Heart right ventricle (tissue), 16 donors: Measurements from ENCODE around the gene TULP1. TPM values are rescaled to one million over a fixed set of nuclear protein-coding genes. Genes with fewer than 3 reads are reported as not detected.

Experiments
- ATAC-seq, 8 donors: fragments of 200-7000 bp; cut with Tn5 transposase; one replicate each; pipeline ENCODE4 v1.9.1; 2020; ENCODE audit warnings: mild to moderate bottlenecking in 8 of 8, moderate library complexity in 8 of 8, moderate number of reproducible peaks in 1 of 8
- DNase-seq, 2 donors: peaks; one replicate each; pipeline ENCODE4 v3.0.0-alpha.2; 2020
- H3K27ac ChIP-seq, 10 donors: fragments of 200-600 bp; sonication (generic) in 2 of 10; one replicate each; pipeline versions ENCODE4 v1.5.0 to v1.8.0; 2020 to 2022; ENCODE audit warnings: mild to moderate bottlenecking in 3 of 10
- H3K27me3 ChIP-seq, 7 donors: fragments of 200-600 bp; one replicate each; pipeline ENCODE4 v1.8.0; 2021 to 2022; ENCODE audit warnings: mild to moderate bottlenecking in 2 of 7
- H3K36me3 ChIP-seq, 9 donors: fragments of 200-600 bp; sonication (generic) in 1 of 9; one replicate each; pipeline versions ENCODE4 v1.5.0 to v1.8.0; 2020 to 2022; ENCODE audit warnings: mild to moderate bottlenecking in 2 of 9
- H3K4me1 ChIP-seq, 9 donors: fragments of 200-600 bp; sonication (generic) in 1 of 9; one replicate each; pipeline versions ENCODE4 v1.5.0 to v1.8.0; 2020 to 2022; ENCODE audit warnings: mild to moderate bottlenecking in 4 of 9
- H3K4me3 ChIP-seq, 10 donors: fragments of 200-600 bp; sonication (generic) in 2 of 10; one replicate each; pipeline versions ENCODE4 v1.5.0 to v1.8.0; 2020 to 2022; ENCODE audit warnings: mild to moderate bottlenecking in 7 of 10, moderate library complexity in 2 of 10
- H3K9me3 ChIP-seq, 11 donors: fragments of 200-600 bp in 10 of 11; sonication (generic) in 2 of 11; one replicate each; pipeline versions ENCODE4 v1.5.0 to v1.8.0; 2013 to 2022; ENCODE audit warnings: mild to moderate bottlenecking in 2 of 11, control low read depth in 1 of 11, moderate library complexity in 1 of 11
- CTCF ChIP-seq, 9 donors: fragments of 200-600 bp; sonication (generic) in 2 of 9; IDR thresholded peaks; one replicate each; pipeline versions ENCODE4 v1.5.0 to v1.8.0; 2021 to 2022; ENCODE audit warnings: antibody characterized with exemption in 9 of 9, mild to moderate bottlenecking in 5 of 9, moderate library complexity in 1 of 9
- WGBS, 2 donors: extraction: QIAGEN DNeasy Blood & Tissue Kit; methylation state at CpG; one replicate each; pipeline ENCODE4 v1.1.7; 2013; ENCODE audit warnings: inconsistent platforms in 1 of 2; 5-methylcytosine and 5-hydroxymethylcytosine counted together
- intact Hi-C, 10 donors: fragments of 100-400 bp; cut with DNase I; formaldehyde crosslinking; loops; one replicate each; pipeline versions ENCODE4 v1.11.1 to v1.14.2; 2022
- polyA plus RNA-seq, 2 donors: library from polyadenylated mRNA; stranded (reverse); fragments of 200-250 nt; gene quantifications; one replicate each; pipeline ENCODE4 v1.2.3, GENCODE V29; 2013
- total RNA-seq, 10 donors: library from RNA; stranded (reverse); fragmentation: NEBNext Ultra II Directional in 3 of 10; extraction: Animal tissue kit (Norgen Biotek cat#: 25700) in 3 of 10; gene quantifications; one replicate each; pipeline versions ENCODE4 v1.2.1 to v1.2.4, GENCODE V29; 2021 to 2023
- donor health status: Arrhythmogenic right ventricular cardiomyopathy.
- donor health status: ischemic (EF 13 %, LVEDD 7.1; RV severe dilation, severe dysfunction).
- donor health status: healthy with polysubstance abuse.
- donor health status: DM: no; HTN: yes; CAD: no.
- donor health status: DM: no; HTN: no; CAD: no.
- donor health status: ischemic (EF 25% LVEDD 6.9; RV normal size, moderate dysfunction).
- donor health status: ischemic (EF 25% LVEDD 5.7; RV mildly dilated, moderate dysfunction).
- donor health status: healthy.
- donor health status: DM: yes; HTN: yes; CAD: no.
- donor health status: Ischemic cardiomyopathy.
- donor health status: ischemic (EF 35%, LVEDD 5.7; RV mildly dilated, moderate dysfunction).
- donor health status: nonischemic (EF 11% LVEDD 7.7; RV severe dilation, severe dysfunction).
- donor health status: DM: yes; HTN: yes; CAD: no.
- donor health status: PGD.
- donor health status: ischemic (EF 29% LVEDD 5.4; RV normal size, mild dysfunction).
- donor health status: nonischemic (EF 23%, LVEDD 6.1; RV moderate dilation, normal function).

TULP1 gene
- total and polyA plus RNA-seq, 12 donors, result 0.03 to 0.15 TPM; not detected in 10

- TF ChIP-seq CTCF (IDR thresholded peaks at IDR 0.05), result no peak
- H3K27me3 ChIP-seq, result no peaks in the 10 kb centered on the region
- peak overlapping the region; percentile 31 to 93 (median 89) for H3K27ac ChIP-seq
- peaks cover 4 to 47% (median 40%) of the 10 kb centered on the region in 9 donors for H3K4me1 ChIP-seq
- peaks cover 0 to 56% (median 29%) of the 10 kb centered on the region in 9 donors for H3K36me3 ChIP-seq
- no peak for DNase-seq
- WGBS, 2 donors, result 3 to 9% methylated on average over 37 of the region's 37 CpGs
- H3K4me3 ChIP-seq, result peak overlapping the region; percentile 68 to 87 (median 82)
- intact Hi-C loops, result loop anchor here in 6 of 10 donors (1.0 to 5.0 kb wide), 3 partner anchors 28 to 127 kb away; partner anchors contain the start of genes PPARD (in 6 of the 6) and TEAD3 (in 1 of the 6)
- H3K9me3 ChIP-seq, result no peaks in the 10 kb centered on the region
- ATAC-seq, result peak in 7 of 8 donors; percentile 6 to 61 (median 33)
Observed at GRCh38 chr6:35468980-35469750, 43.5 kb downstream of the TULP1 start.

GRCh38 chr6:35468181-35468979, 44.3 kb downstream of the TULP1 start, which contains the start of gene RPL10A:
Gene RPL10A (plus strand): TSS chr6:35468401. CDS start chr6:35468435, 34 bp downstream.
- H3K36me3 ChIP-seq, result peaks cover 0 to 55% (median 23%) of the 10 kb centered on the region in 9 donors
- TF ChIP-seq CTCF (IDR thresholded peaks at IDR 0.05), result peak; percentile 94 to 99 (median 97)
- no peaks in the 10 kb centered on the region for H3K27me3 ChIP-seq
- ATAC-seq (peak; percentile 87 to 95 (median 93)), DNase-seq (peak; percentile 92 to 97)
- intact Hi-C loops, result loop anchor here in 6 of 10 donors (1.0 to 5.0 kb wide), 3 partner anchors 28 to 126 kb away; partner anchors contain the start of genes PPARD (in 6 of the 6) and TEAD3 (in 1 of the 6)
- H3K9me3 ChIP-seq, result no peaks in the 10 kb centered on the region
- peaks cover 4 to 46% (median 40%) of the 10 kb centered on the region in 9 donors for H3K4me1 ChIP-seq
- H3K4me3 ChIP-seq, result peak within 1 kb of the TSS; percentile 68 to 87 (median 82)
- WGBS, 2 donors, result 0 to 1% methylated on average over 85 to 86 of the region's 86 CpGs
- peak within 1 kb of the TSS; percentile 44 to 93 (median 89) for H3K27ac ChIP-seq

GRCh38 chr6:35465646-35466045, 47.0 kb downstream of the TULP1 start:
- no peak for TF ChIP-seq CTCF (IDR thresholded peaks at IDR 0.05)
- DNase-seq (no peak), ATAC-seq (no peak)
- H3K9me3 ChIP-seq, result no peaks in the 10 kb centered on the region
- 96 to 100% methylated on average over 1 of the region's 1 CpG for WGBS, 2 donors
- H3K27ac ChIP-seq, result no peak overlapping the region
- intact Hi-C loops, result loop anchor here in 4 of 10 donors (5.0 kb wide), 1 partner anchor 123 kb away; the partner anchor contains the start of gene PPARD (in 4 of the 4)
- peaks cover 0 to 46% (median 0%) of the 10 kb centered on the region in 9 donors for H3K36me3 ChIP-seq
- H3K4me1 ChIP-seq, result peaks cover 4 to 28% (median 25%) of the 10 kb centered on the region in 9 donors
- H3K4me3 ChIP-seq, result no peak overlapping the region
- no peaks in the 10 kb centered on the region for H3K27me3 ChIP-seq

GRCh38 chr6:35463292-35463691, 49.4 kb downstream of the TULP1 start:
- no peaks in the 10 kb centered on the region for H3K9me3 ChIP-seq
- H3K4me3 ChIP-seq, result no peak overlapping the region
- DNase-seq (no peak), ATAC-seq (no peak)
- peaks cover 0 to 55% (median 6%) of the 10 kb centered on the region in 9 donors for H3K36me3 ChIP-seq
- WGBS, 2 donors, result 95 to 96% methylated on average over 4 of the region's 4 CpGs
- H3K27me3 ChIP-seq, result no peaks in the 10 kb centered on the region
- intact Hi-C loops, result no loop called here
- H3K4me1 ChIP-seq, result peaks cover 0 to 8% (median 6%) of the 10 kb centered on the region in 9 donors
- no peak overlapping the region for H3K27ac ChIP-seq
- no peak for TF ChIP-seq CTCF (IDR thresholded peaks at IDR 0.05)
